Stimulated activated effector memory CD8-positive, alpha-beta T cell treated with anti-CD3 and anti-CD28 coated beads, Interleukin-12 subunit alpha, Interleukin-12 subunit beta, amount 100 ng/mL, for 72 hours (primary cell): ENCODE measurements around the gene C1orf105.

Experiments used
- ATAC-seq: fragments of 150-1000 bp; cut with Tn5 transposase; 2 replicates; pipeline ENCODE4 v1.10.0; 2021
- DNase-seq, 2 donors: peaks; one replicate each; pipeline ENCODE4 v3.0.0; 2021 to 2022; ENCODE audit warnings: low spot score in 2 of 2
- H3K27ac Mint-ChIP-seq: one replicate; pipeline ENCODE4 v1.8.0; 2022; ENCODE audit warnings: mild to moderate bottlenecking, mixed read lengths
- H3K36me3 Mint-ChIP-seq: one replicate; pipeline ENCODE4 v1.8.0; 2022; ENCODE audit warnings: mild to moderate bottlenecking, mixed read lengths
- H3K4me1 Mint-ChIP-seq: one replicate; pipeline ENCODE4 v1.8.0; 2022; ENCODE audit warnings: mixed read lengths
- H3K4me3 Mint-ChIP-seq: one replicate; pipeline ENCODE4 v1.8.0; 2022; ENCODE audit warnings: mild to moderate bottlenecking, mixed read lengths
- H3K9me3 Mint-ChIP-seq: one replicate; pipeline ENCODE4 v1.8.0; 2022; ENCODE audit warnings: mixed read lengths

The C1orf105 gene

GRCh38 chr1:172496678-172497077 lies 76.2 kb downstream of the C1orf105 start:
- ATAC-seq: no peak
- H3K4me3 Mint-ChIP-seq: no peak overlapping the region
- H3K4me1 Mint-ChIP-seq: no peaks in the 10 kb centered on the region
- H3K36me3 Mint-ChIP-seq: no peaks in the 10 kb centered on the region
- H3K27ac Mint-ChIP-seq: no peak overlapping the region
- DNase-seq: no peak
- H3K9me3 Mint-ChIP-seq: no peaks in the 10 kb centered on the region

GRCh38 chr1:172497230-172497629 lies 76.7 kb downstream of the C1orf105 start:
- H3K4me3 Mint-ChIP-seq: no peak overlapping the region
- H3K27ac Mint-ChIP-seq: no peak overlapping the region
- no peaks in the 10 kb centered on the region for H3K4me1 Mint-ChIP-seq

GRCh38 chr1:172498857-172499256 lies 78.4 kb downstream of the C1orf105 start:
- no peak for ATAC-seq
- Mint-ChIP-seq H3K27ac (no peak overlapping the region), H3K9me3 (no peaks in the 10 kb centered on the region), H3K4me3 (no peak overlapping the region), H3K36me3 (no peaks in the 10 kb centered on the region), H3K4me1 (no peaks in the 10 kb centered on the region)
- DNase-seq: no peak

More at GRCh38 chr1:172497230-172497629, 76.7 kb downstream of the C1orf105 start:
- no peak for ATAC-seq
- H3K36me3 Mint-ChIP-seq: no peaks in the 10 kb centered on the region
- no peaks in the 10 kb centered on the region for H3K9me3 Mint-ChIP-seq
- no peak for DNase-seq

- no peak overlapping the region for H3K27ac Mint-ChIP-seq
- ATAC-seq: peak; percentile 64
- H3K9me3 Mint-ChIP-seq: no peaks in the 10 kb centered on the region
- no peaks in the 10 kb centered on the region for H3K36me3 Mint-ChIP-seq
- no peak overlapping the region for H3K4me3 Mint-ChIP-seq
- DNase-seq: no peak
- H3K4me1 Mint-ChIP-seq: no peaks in the 10 kb centered on the region
These were observed 79.2 kb downstream of the C1orf105 start for GRCh38 chr1:172499636-172500141.

GRCh38 chr1:172500207-172500606 lies 79.7 kb downstream of the C1orf105 start:
- no peak for ATAC-seq
- H3K27ac Mint-ChIP-seq: no peak overlapping the region
- no peaks in the 10 kb centered on the region for H3K9me3 Mint-ChIP-seq
- no peak for DNase-seq
- no peak overlapping the region for H3K4me3 Mint-ChIP-seq
- no peaks in the 10 kb centered on the region for H3K4me1 Mint-ChIP-seq
- H3K36me3 Mint-ChIP-seq: no peaks in the 10 kb centered on the region

- H3K4me3 Mint-ChIP-seq: no peak overlapping the region
- H3K4me1 Mint-ChIP-seq: no peaks in the 10 kb centered on the region
- no peaks in the 10 kb centered on the region for H3K36me3 Mint-ChIP-seq
- no peaks in the 10 kb centered on the region for H3K9me3 Mint-ChIP-seq
- ATAC-seq (no peak), DNase-seq (no peak)
- no peak overlapping the region for H3K27ac Mint-ChIP-seq
These were observed 87.3 kb downstream of the C1orf105 start for GRCh38 chr1:172507741-172508140.

- H3K27ac Mint-ChIP-seq: no peak overlapping the region
- H3K9me3 Mint-ChIP-seq: no peaks in the 10 kb centered on the region
- no peaks in the 10 kb centered on the region for H3K4me1 Mint-ChIP-seq
- DNase-seq (no peak), ATAC-seq (no peak)
- H3K36me3 Mint-ChIP-seq: no peaks in the 10 kb centered on the region
- no peak overlapping the region for H3K4me3 Mint-ChIP-seq
These were observed 90.0 kb downstream of the C1orf105 start for GRCh38 chr1:172510479-172510878.

- no peaks in the 10 kb centered on the region for H3K9me3 Mint-ChIP-seq
- DNase-seq (no peak), ATAC-seq (no peak)
- no peak overlapping the region for H3K4me3 Mint-ChIP-seq
- no peak overlapping the region for H3K27ac Mint-ChIP-seq
- H3K36me3 Mint-ChIP-seq: no peaks in the 10 kb centered on the region
- H3K4me1 Mint-ChIP-seq: no peaks in the 10 kb centered on the region
These were observed 92.1 kb downstream of the C1orf105 start for GRCh38 chr1:172512591-172512990.

- Mint-ChIP-seq H3K9me3 (no peaks in the 10 kb centered on the region), H3K4me1 (no peaks in the 10 kb centered on the region), H3K36me3 (no peaks in the 10 kb centered on the region), H3K4me3 (no peak overlapping the region), H3K27ac (no peak overlapping the region)
- ATAC-seq: no peak
- DNase-seq: no peak
These were observed 93.0 kb downstream of the C1orf105 start for GRCh38 chr1:172513479-172513878.

GRCh38 chr1:172514108-172514507 lies 93.6 kb downstream of the C1orf105 start:
- H3K4me3 Mint-ChIP-seq: no peak overlapping the region
- H3K4me1 Mint-ChIP-seq: no peaks in the 10 kb centered on the region
- no peak overlapping the region for H3K27ac Mint-ChIP-seq
- no peaks in the 10 kb centered on the region for H3K36me3 Mint-ChIP-seq
- DNase-seq (no peak), ATAC-seq (no peak)
- no peaks in the 10 kb centered on the region for H3K9me3 Mint-ChIP-seq

- Mint-ChIP-seq H3K9me3 (no peaks in the 10 kb centered on the region), H3K36me3 (no peaks in the 10 kb centered on the region), H3K27ac (no peak overlapping the region), H3K4me1 (no peaks in the 10 kb centered on the region), H3K4me3 (no peak overlapping the region)
- ATAC-seq (no peak), DNase-seq (no peak)
These were observed 95.0 kb downstream of the C1orf105 start for GRCh38 chr1:172515436-172515835.

GRCh38 chr1:172515927-172516326 lies 95.4 kb downstream of the C1orf105 start:
- no peak for ATAC-seq
- no peak for DNase-seq
- Mint-ChIP-seq H3K9me3 (no peaks in the 10 kb centered on the region), H3K4me3 (no peak overlapping the region), H3K36me3 (no peaks in the 10 kb centered on the region), H3K27ac (no peak overlapping the region), H3K4me1 (no peaks in the 10 kb centered on the region)

- no peak overlapping the region for H3K27ac Mint-ChIP-seq
- H3K9me3 Mint-ChIP-seq: no peaks in the 10 kb centered on the region
- H3K4me1 Mint-ChIP-seq: no peaks in the 10 kb centered on the region
- ATAC-seq: no peak
- no peaks in the 10 kb centered on the region for H3K36me3 Mint-ChIP-seq
- no peak overlapping the region for H3K4me3 Mint-ChIP-seq
- DNase-seq: no peak
These were observed 96.6 kb downstream of the C1orf105 start for GRCh38 chr1:172517081-172517480.

GRCh38 chr1:172517545-172517944 lies 97.1 kb downstream of the C1orf105 start:
- H3K9me3 Mint-ChIP-seq: no peaks in the 10 kb centered on the region
- DNase-seq: no peak
- no peak for ATAC-seq
- no peaks in the 10 kb centered on the region for H3K4me1 Mint-ChIP-seq
- H3K4me3 Mint-ChIP-seq: no peak overlapping the region
- H3K27ac Mint-ChIP-seq: no peak overlapping the region
- H3K36me3 Mint-ChIP-seq: no peaks in the 10 kb centered on the region
